SK-N-SH (cell line): ENCODE measurements around the gene HOXD10. TPM values are rescaled to one million over a fixed set of nuclear protein-coding genes. Genes with fewer than 3 reads are reported as not detected.

Source experiments
- CTCF ChIA-PET: fragments of 300-600, 350-600 bp; formaldehyde crosslinking; extraction: SDS; loops from one replicate; lab custom pipeline; 2021; lab: Yijun Ruan, JAX
- POLR2A ChIA-PET: fragments of 350-600 bp; sonication (Branson Sonifier 250); formaldehyde crosslinking; extraction: SDS; loops from one replicate; lab custom pipeline; 2020; ENCODE audit warnings: antibody characterized with exemption, inconsistent platforms; lab: Yijun Ruan, JAX
- DNase-seq: peaks from one replicate; pipeline ENCODE4 v3.0.0; 2012
- H2AFZ ChIP-seq: fragments of 200-600 bp; sonication (generic); 2 replicates; pipeline ENCODE4 v1.8.1; 2016; ENCODE audit warnings: antibody characterized with exemption, mild to moderate bottlenecking, low read depth
- H3F3A ChIP-seq: fragments of 200-600 bp; sonication (generic); replicated peaks from 2 replicates; pipeline ENCODE3; 2016; ENCODE audit warnings: antibody characterized with exemption, mild to moderate bottlenecking; ENCODE audit not compliant: insufficient read depth
- H3K27ac ChIP-seq, 2 experiments: fragments of 200-500 bp in 1 of 2; fragments of 200-600 bp in 1 of 2; sonication (Bioruptor generic) in 1 of 2; sonication (generic), shearing (Covaris generic) in 1 of 2; 2 replicates each; pipeline versions ENCODE4 v1.5.1 to v1.6.1; 2014 to 2016; ENCODE audit warnings: low read depth in 2 of 2, inconsistent platforms in 1 of 2, low read length in 1 of 2, mild to moderate bottlenecking in 1 of 2, mixed read lengths in 1 of 2
- H3K27me3 ChIP-seq: fragments of 200-600 bp; sonication (generic), shearing (Covaris generic); 2 replicates; pipeline ENCODE4 v1.6.1; 2016; ENCODE audit warnings: mixed run types; ENCODE audit not compliant: insufficient read depth
- H3K36me3 ChIP-seq, 2 experiments: fragments of 200-500 bp in 1 of 2; fragments of 200-600 bp in 1 of 2; sonication (Bioruptor generic) in 1 of 2; sonication (generic) in 1 of 2; replicated peaks in 1 of 2; 2 replicates each; pipeline versions ENCODE3 to v1.5.1; 2014 to 2016; ENCODE audit warnings: low read length in 1 of 2, mild to moderate bottlenecking in 1 of 2; ENCODE audit not compliant: insufficient read depth in 2 of 2, control insufficient read depth in 1 of 2
- H3K4me1 ChIP-seq, 2 experiments: fragments of 200-500 bp in 1 of 2; fragments of 200-600 bp in 1 of 2; sonication (Bioruptor generic) in 1 of 2; sonication (generic), shearing (Covaris generic) in 1 of 2; 2 replicates each; pipeline versions ENCODE4 v1.5.1 to v1.6.1; 2014 to 2016; ENCODE audit warnings: low read depth in 1 of 2, low read length in 1 of 2, mixed run types in 1 of 2; ENCODE audit not compliant: insufficient read depth in 2 of 2, control insufficient read depth in 1 of 2
- H3K4me2 ChIP-seq: fragments of 200-600 bp; sonication (generic), shearing (Covaris generic); 2 replicates; pipeline ENCODE4 v1.6.1; 2017; ENCODE audit warnings: mixed run types
- H3K4me3 ChIP-seq, 2 experiments: fragments of 200-500 bp in 1 of 2; fragments of 200-600 bp in 1 of 2; sonication (Bioruptor generic) in 1 of 2; sonication (generic), shearing (Covaris generic) in 1 of 2; 2 replicates each; pipeline versions ENCODE4 v1.5.1 to v1.8.1; 2014 to 2016; ENCODE audit warnings: low read depth in 2 of 2, inconsistent platforms in 1 of 2, low read length in 1 of 2, mild to moderate bottlenecking in 1 of 2, mixed read lengths in 1 of 2, moderate library complexity in 1 of 2
- H3K79me2 ChIP-seq: fragments of 200-600 bp; sonication (generic); 2 replicates; pipeline ENCODE4 v1.8.1; 2017; ENCODE audit warnings: mild to moderate bottlenecking; ENCODE audit not compliant: insufficient read depth
- H3K9ac ChIP-seq: fragments of 200-600 bp; sonication (generic); 2 replicates; pipeline ENCODE4 v1.6.1; 2017; ENCODE audit warnings: mixed run types
- H3K9me2 ChIP-seq: fragments of 200-600 bp; sonication (generic); 2 replicates; pipeline ENCODE4 v1.6.1; 2017; ENCODE audit warnings: mixed run types
- H3K9me3 ChIP-seq: fragments of 200-600 bp; sonication (generic); 2 replicates; pipeline ENCODE4 v1.6.1; 2017; ENCODE audit warnings: mixed run types, mild to moderate bottlenecking, moderate library complexity
- H4K20me1 ChIP-seq: fragments of 200-600 bp; sonication (generic); 2 replicates; pipeline ENCODE4 v1.6.1; 2017; ENCODE audit warnings: mild to moderate bottlenecking, mixed run types; ENCODE audit not compliant: insufficient read depth
- CHD2 ChIP-seq: fragments of 150-350 bp; IDR thresholded peaks from 2 replicates; pipeline ENCODE4 v1.6.1; 2018; ENCODE audit warnings: low read length; ENCODE audit not compliant: partially characterized antibody
- FOSL2 ChIP-seq: IDR thresholded peaks from 2 replicates; pipeline ENCODE4 v1.4.0; 2012; ENCODE audit warnings: low read depth, mild to moderate bottlenecking, moderate library complexity, borderline replicate concordance
- GATA2 ChIP-seq: sonication (generic); formaldehyde crosslinking; IDR thresholded peaks from 2 replicates; pipeline ENCODE4 v1.5.0; 2020; ENCODE audit warnings: mild to moderate bottlenecking, missing genetic modification reagents
- POLR2AphosphoS5 ChIP-seq: IDR thresholded peaks from 2 replicates; pipeline ENCODE4 v1.6.1; 2012; ENCODE audit warnings: low read depth, low read length
- REST ChIP-seq: IDR thresholded peaks from 2 replicates; pipeline ENCODE4 v1.6.1; 2012; ENCODE audit warnings: mild to moderate bottlenecking, low read depth, low read length, moderate library complexity
- RXRA ChIP-seq: IDR thresholded peaks from 2 replicates; pipeline ENCODE4 v1.4.0; 2012; ENCODE audit warnings: low read depth, mild to moderate bottlenecking, borderline replicate concordance
- TAF1 ChIP-seq: IDR thresholded peaks from 2 replicates; pipeline ENCODE4 v1.6.1; 2012; ENCODE audit warnings: low read depth, mild to moderate bottlenecking, low read length, moderate library complexity, borderline replicate concordance
- TEAD4 ChIP-seq: IDR thresholded peaks from 2 replicates; pipeline ENCODE4 v1.4.0; 2012; ENCODE audit warnings: mild to moderate bottlenecking, borderline replicate concordance; ENCODE audit not compliant: insufficient read depth
- USF1 ChIP-seq: IDR thresholded peaks from 2 replicates; pipeline ENCODE4 v1.4.0; 2012; ENCODE audit warnings: low read depth, borderline replicate concordance
- YY1 ChIP-seq: IDR thresholded peaks from 2 replicates; pipeline ENCODE4 v1.4.0; 2012; ENCODE audit warnings: low read depth, mild to moderate bottlenecking
- ZBTB33 ChIP-seq: IDR thresholded peaks from 2 replicates; pipeline ENCODE4 v1.4.0; 2012; ENCODE audit warnings: low read depth, borderline replicate concordance
- WGBS: methylation state at CpG from one replicate; pipeline ENCODE4 v1.1.6; 2017; ENCODE audit warnings: low lambda C conversion rate; 5-methylcytosine and 5-hydroxymethylcytosine counted together
- polyA plus RNA-seq, 3 experiments: library from polyadenylated mRNA; depleted of rRNA; stranded (reverse); fragments of >200 nt; gene quantifications; 2 replicates each; pipeline ENCODE4 v1.2.3, GENCODE V29; 2012

The HOXD10 gene
- polyA plus RNA-seq, 1 of the 3 experiments (the other 2 are of a cell fraction), result 0.10 TPM

- ChIA-PET CTCF (interaction anchor here (1.0 to 12.1 kb wide), 11 partner anchors 12 to 1383 kb away, joined by 3 to 262 read pairs (median 22); partner anchors contain the start of gene HOXD13), POLR2A (no interaction called here)
- Histone ChIP-seq H3K4me1 (peaks cover 0 to 35% of the 10 kb centered on the region in 2 experiments; a peak in 1 of 4 replicates), H3K4me2 (no peak overlapping the region), H3K27ac (no peak overlapping the region), H3K36me3 (no peaks in the 10 kb centered on the region), H3F3A (peaks cover 3% of the 10 kb centered on the region), H4K20me1 (peaks cover 20% of the 10 kb centered on the region; the same call in 1 of the 2 replicates), H3K9me2 (no peaks in the 10 kb centered on the region), H3K27me3 (peaks cover 91% of the 10 kb centered on the region), H3K9ac (no peak overlapping the region), H3K79me2 (no peaks in the 10 kb centered on the region), H3K9me3 (no peaks in the 10 kb centered on the region), H3K4me3 (no peak overlapping the region; a peak in 1 of 4 replicates), H2AFZ (no peak overlapping the region)
- no peak for TF ChIP-seq CHD2
- no peak for TF ChIP-seq POLR2AphosphoS5
- TF ChIP-seq ZBTB33, result no peak
- TF ChIP-seq RXRA, result no peak
- no peak for TF ChIP-seq GATA2 (CRISPR knock-in tag)
- TF ChIP-seq REST, result no peak
- TF ChIP-seq YY1, result no peak
- TF ChIP-seq TAF1, result no peak
- no peak for TF ChIP-seq TEAD4
- TF ChIP-seq USF1, result no peak
- no peak for TF ChIP-seq FOSL2
- no peak for DNase-seq
- 15% methylated on average over 10 of the region's 10 CpGs for WGBS
Observed at GRCh38 chr2:176082525-176082823, 34.1 kb upstream of the HOXD10 start.
